NT2/D1 (cell line): ENCODE data around the gene PATL1.

ENCODE experiments used
- DNase-seq: peaks from one replicate; pipeline ENCODE4 v3.0.0-alpha.2; 2011; ENCODE audit warnings: low read depth, low spot score
- H3K27me3 ChIP-seq: 2 replicates; pipeline ENCODE4 v1.6.0; 2011; ENCODE audit warnings: mild to moderate bottlenecking; ENCODE audit not compliant: insufficient read length, insufficient read depth
- H3K36me3 ChIP-seq: 2 replicates; pipeline ENCODE4 v1.6.1; 2011; ENCODE audit warnings: mild to moderate bottlenecking, low read length, mixed read lengths; ENCODE audit not compliant: insufficient read depth, insufficient read length
- H3K4me1 ChIP-seq: 2 replicates; pipeline ENCODE4 v1.5.1; 2011; ENCODE audit not compliant: insufficient read depth, insufficient read length
- H3K4me3 ChIP-seq: 2 replicates; pipeline ENCODE4 v1.5.1; 2011; ENCODE audit warnings: low read depth; ENCODE audit not compliant: insufficient read length
- H3K9ac ChIP-seq: 2 replicates; pipeline ENCODE4 v1.6.0; 2011; ENCODE audit warnings: low read depth; ENCODE audit not compliant: insufficient read length
- H3K9me3 ChIP-seq: 2 replicates; pipeline ENCODE4 v1.5.1; 2011; ENCODE audit warnings: mild to moderate bottlenecking, low read length; ENCODE audit not compliant: insufficient read depth
- SUZ12 ChIP-seq: IDR thresholded peaks from 2 replicates; pipeline ENCODE4 v1.6.1; 2011; ENCODE audit not compliant: insufficient read length, insufficient read depth; ENCODE audit errors: extremely low read depth
- YY1 ChIP-seq: IDR thresholded peaks from 2 replicates; pipeline ENCODE4 v1.6.1; 2011; ENCODE audit not compliant: insufficient read length, insufficient read depth
- ZNF274 ChIP-seq: IDR thresholded peaks from 2 replicates; pipeline ENCODE4 v1.6.1; 2011; ENCODE audit warnings: mild to moderate bottlenecking, low read depth, low read length

PATL1 gene

GRCh38 chr11:59671471-59671870, 2.6 kb upstream of the PATL1 start:
- H3K4me1 ChIP-seq: no peaks in the 10 kb centered on the region
- no peaks in the 10 kb centered on the region for H3K27me3 ChIP-seq
- peaks cover 7% of the 10 kb centered on the region for H3K36me3 ChIP-seq
- no peaks in the 10 kb centered on the region for H3K9me3 ChIP-seq
- no peak overlapping the region for H3K9ac ChIP-seq
- TF ChIP-seq ZNF274 (no peak), YY1 (no peak), SUZ12 (no peak)
- no peak for DNase-seq
- no peak overlapping the region for H3K4me3 ChIP-seq

DNA sequence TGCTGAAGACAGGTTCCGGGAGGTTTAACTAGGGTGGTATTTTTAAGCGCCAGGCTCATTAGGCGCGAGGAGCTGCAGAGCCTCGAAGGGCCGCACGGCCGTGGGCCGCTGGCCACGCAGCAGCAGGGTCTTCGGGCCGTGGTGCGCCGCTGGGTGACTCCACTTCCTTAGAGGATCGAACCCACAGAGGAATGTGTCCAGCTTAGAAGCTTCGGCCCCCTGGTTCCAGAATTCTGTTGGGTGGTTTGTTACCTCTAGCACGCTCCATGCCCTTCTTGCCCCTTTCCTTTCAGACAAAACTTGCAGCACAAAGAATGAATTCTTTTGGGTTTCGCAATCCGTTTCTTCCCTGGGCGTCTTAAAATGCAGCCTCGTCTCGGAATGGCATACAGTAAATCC, 773 bp upstream of the PATL1 start:
- TF ChIP-seq SUZ12 (no peak), ZNF274 (no peak), YY1 (no peak)
- DNase-seq: no peak
- Histone ChIP-seq H3K36me3 (peaks cover 26% of the 10 kb centered on the region), H3K9me3 (no peaks in the 10 kb centered on the region), H3K9ac (peak overlapping the region; percentile 91), H3K4me3 (peak overlapping the region; percentile 84), H3K4me1 (no peaks in the 10 kb centered on the region), H3K27me3 (no peaks in the 10 kb centered on the region)

GRCh38 chr11:59668188-59668949, 468 bp downstream of the PATL1 start:
- DNase-seq: peak; percentile 39
- Histone ChIP-seq H3K9me3 (no peaks in the 10 kb centered on the region), H3K9ac (peak overlapping the region; percentile 91), H3K27me3 (no peaks in the 10 kb centered on the region), H3K4me1 (no peaks in the 10 kb centered on the region), H3K4me3 (peak overlapping the region; percentile 84), H3K36me3 (peaks cover 38% of the 10 kb centered on the region)
- no peak for TF ChIP-seq SUZ12
- TF ChIP-seq YY1: no peak
- no peak for TF ChIP-seq ZNF274

DNA sequence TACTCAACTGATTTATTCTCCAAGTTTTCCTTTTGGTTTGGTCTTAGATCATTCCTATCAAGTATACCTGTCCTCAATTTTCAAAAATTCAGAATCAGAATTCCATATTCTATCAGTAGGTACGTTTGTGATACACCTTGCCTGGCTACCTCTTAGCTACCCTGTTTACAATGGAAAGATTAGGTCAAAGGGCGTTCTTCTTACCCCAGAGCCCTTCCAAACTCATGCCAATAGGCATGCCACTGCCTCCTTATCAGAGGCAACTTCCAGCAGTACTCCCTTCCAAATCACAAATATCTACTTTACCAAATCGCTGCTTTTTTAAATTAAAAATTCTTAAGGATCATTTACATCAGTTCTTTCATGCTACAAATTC, 1.0 kb downstream of the PATL1 start:
- Histone ChIP-seq H3K9me3 (no peaks in the 10 kb centered on the region), H3K9ac (peak overlapping the region; percentile 86), H3K36me3 (peaks cover 40% of the 10 kb centered on the region), H3K27me3 (no peaks in the 10 kb centered on the region), H3K4me1 (no peaks in the 10 kb centered on the region), H3K4me3 (peak overlapping the region; percentile 84)
- DNase-seq: no peak
- TF ChIP-seq YY1 (no peak), ZNF274 (no peak), SUZ12 (no peak)

DNA sequence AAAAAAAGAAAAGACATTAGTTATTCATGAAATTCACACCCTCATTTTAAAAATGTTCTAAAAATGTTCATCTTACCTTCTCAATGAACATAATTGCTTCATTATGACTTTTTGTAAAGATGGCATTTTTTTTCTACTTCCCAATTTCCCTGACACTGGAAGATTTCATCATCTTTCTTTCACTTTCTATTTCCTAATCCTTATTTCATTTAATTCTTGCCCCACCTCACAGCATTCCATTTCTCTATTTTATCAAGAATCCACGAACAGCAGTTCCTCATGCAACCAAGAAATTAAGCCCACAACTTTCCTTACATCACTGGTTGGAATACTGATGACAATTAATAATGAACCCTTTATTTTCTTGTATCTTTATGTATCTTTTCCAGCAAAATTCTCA, 1.9 kb downstream of the PATL1 start:
- no peak for TF ChIP-seq ZNF274
- no peak for TF ChIP-seq SUZ12
- TF ChIP-seq YY1: no peak
- Histone ChIP-seq H3K27me3 (no peaks in the 10 kb centered on the region), H3K4me3 (no peak overlapping the region), H3K9ac (no peak overlapping the region), H3K9me3 (no peaks in the 10 kb centered on the region), H3K4me1 (no peaks in the 10 kb centered on the region), H3K36me3 (peaks cover 49% of the 10 kb centered on the region)
- no peak for DNase-seq

DNA sequence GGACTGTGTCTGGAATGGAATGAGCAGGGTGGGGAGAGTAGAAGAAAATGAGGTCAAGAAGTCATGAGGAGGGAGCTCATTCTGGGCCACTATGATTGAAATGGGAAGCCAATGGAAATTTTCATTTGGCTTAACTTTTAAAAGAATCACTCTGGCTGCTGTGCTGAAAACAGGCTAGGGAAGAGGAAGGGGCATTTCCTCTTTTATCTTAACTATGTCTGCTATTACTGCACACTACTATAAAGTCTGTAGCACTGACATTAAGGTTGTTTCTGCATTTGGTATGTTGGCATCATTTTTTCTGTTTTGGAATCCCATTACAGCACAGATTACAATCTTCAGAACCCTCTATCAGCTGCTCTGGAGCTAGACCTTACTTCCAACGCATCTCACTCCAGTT, 8.2 kb downstream of the PATL1 start:
- DNase-seq: no peak
- no peaks in the 10 kb centered on the region for H3K27me3 ChIP-seq
- no peak overlapping the region for H3K4me3 ChIP-seq
- H3K4me1 ChIP-seq: no peaks in the 10 kb centered on the region
- H3K36me3 ChIP-seq: peaks cover 93% of the 10 kb centered on the region
- TF ChIP-seq YY1: no peak
- TF ChIP-seq SUZ12: no peak
- no peak for TF ChIP-seq ZNF274
- H3K9ac ChIP-seq: no peak overlapping the region
- H3K9me3 ChIP-seq: no peaks in the 10 kb centered on the region

DNA sequence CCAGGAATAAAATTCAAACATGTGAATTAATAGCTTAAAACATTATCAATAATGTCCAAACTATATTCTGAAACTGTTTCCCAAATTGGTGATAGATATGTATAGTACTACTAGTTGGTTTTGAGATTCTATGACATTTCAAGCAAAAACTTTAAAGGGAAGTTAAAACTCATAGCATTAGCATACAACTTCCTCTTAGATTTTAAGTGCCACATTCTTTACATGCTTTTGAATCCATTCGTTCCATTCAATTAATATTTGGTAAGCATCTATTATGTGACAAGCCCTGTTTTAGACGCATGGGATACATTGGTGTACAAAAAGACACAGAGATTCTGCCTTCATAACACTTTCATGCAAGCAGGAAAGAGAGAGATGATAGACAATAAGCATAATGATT, 8.9 kb downstream of the PATL1 start:
- Histone ChIP-seq H3K4me3 (no peak overlapping the region), H3K9me3 (no peaks in the 10 kb centered on the region), H3K36me3 (peaks cover 93% of the 10 kb centered on the region), H3K27me3 (no peaks in the 10 kb centered on the region), H3K9ac (no peak overlapping the region), H3K4me1 (no peaks in the 10 kb centered on the region)
- DNase-seq: no peak
- TF ChIP-seq ZNF274 (no peak), SUZ12 (no peak), YY1 (no peak)
